HEK293 (cell line): Measurements from ENCODE around the gene KLRC4.

Experiments
- SP2 ChIP-seq: fragments of 450-650 bp; formaldehyde crosslinking; IDR thresholded peaks from 2 replicates; pipeline ENCODE4 v1.5.1; 2016; ENCODE audit warnings: missing biosample characterization, missing genetic modification characterization
- ZNF555 ChIP-seq: fragments of 450-650 bp; formaldehyde crosslinking; conservative IDR thresholded peaks from 2 replicates; pipeline ENCODE4 v1.5.1; 2017; ENCODE audit warnings: missing biosample characterization, mild to moderate bottlenecking, missing genetic modification characterization, inconsistent platforms
- ZNF571 ChIP-seq: fragments of 450-650 bp; formaldehyde crosslinking; IDR thresholded peaks from 2 replicates; pipeline ENCODE4 v1.5.0; 2017; ENCODE audit warnings: missing biosample characterization, missing genetic modification characterization
- TF ChIP-seq, protein P1 (sequence below): fragments of 450-650 bp; formaldehyde crosslinking; IDR thresholded peaks from 2 replicates; pipeline ENCODE4 v1.5.1; 2017; ENCODE audit warnings: missing biosample characterization, missing genetic modification characterization
- TF ChIP-seq, protein P2 (sequence below): fragments of 450-650 bp; formaldehyde crosslinking; IDR thresholded peaks from 2 replicates; pipeline ENCODE4 v1.5.1; 2016; ENCODE audit warnings: missing biosample characterization, missing genetic modification characterization
- TF ChIP-seq, protein P3 (sequence below): fragments of 450-650 bp; formaldehyde crosslinking; conservative IDR thresholded peaks from 2 replicates; pipeline ENCODE4 v1.5.1; 2016; ENCODE audit warnings: low read depth, missing biosample characterization, missing genetic modification characterization

DNA sequence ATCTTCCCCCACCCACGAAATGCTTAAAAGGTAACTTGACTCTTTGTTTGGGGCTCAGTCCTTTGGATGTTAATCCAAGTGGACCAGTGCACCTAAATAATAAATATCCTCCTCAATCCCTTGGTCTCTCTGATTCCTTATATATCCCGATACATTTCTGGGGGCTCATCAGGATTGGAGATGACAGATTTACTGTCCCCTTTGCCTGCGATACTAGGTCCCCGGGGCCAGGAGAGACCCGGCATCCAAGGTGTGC is 46.0 kb downstream of the KLRC4 start:
- TF ChIP-seq ZNF555 (tag by site-specific recombination): no peak
- TF ChIP-seq, protein P1, sequence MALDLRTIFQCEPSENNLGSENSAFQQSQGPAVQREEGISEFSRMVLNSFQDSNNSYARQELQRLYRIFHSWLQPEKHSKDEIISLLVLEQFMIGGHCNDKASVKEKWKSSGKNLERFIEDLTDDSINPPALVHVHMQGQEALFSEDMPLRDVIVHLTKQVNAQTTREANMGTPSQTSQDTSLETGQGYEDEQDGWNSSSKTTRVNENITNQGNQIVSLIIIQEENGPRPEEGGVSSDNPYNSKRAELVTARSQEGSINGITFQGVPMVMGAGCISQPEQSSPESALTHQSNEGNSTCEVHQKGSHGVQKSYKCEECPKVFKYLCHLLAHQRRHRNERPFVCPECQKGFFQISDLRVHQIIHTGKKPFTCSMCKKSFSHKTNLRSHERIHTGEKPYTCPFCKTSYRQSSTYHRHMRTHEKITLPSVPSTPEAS: no peak
- TF ChIP-seq SP2 (tag by site-specific recombination): no peak
- TF ChIP-seq, protein P2, sequence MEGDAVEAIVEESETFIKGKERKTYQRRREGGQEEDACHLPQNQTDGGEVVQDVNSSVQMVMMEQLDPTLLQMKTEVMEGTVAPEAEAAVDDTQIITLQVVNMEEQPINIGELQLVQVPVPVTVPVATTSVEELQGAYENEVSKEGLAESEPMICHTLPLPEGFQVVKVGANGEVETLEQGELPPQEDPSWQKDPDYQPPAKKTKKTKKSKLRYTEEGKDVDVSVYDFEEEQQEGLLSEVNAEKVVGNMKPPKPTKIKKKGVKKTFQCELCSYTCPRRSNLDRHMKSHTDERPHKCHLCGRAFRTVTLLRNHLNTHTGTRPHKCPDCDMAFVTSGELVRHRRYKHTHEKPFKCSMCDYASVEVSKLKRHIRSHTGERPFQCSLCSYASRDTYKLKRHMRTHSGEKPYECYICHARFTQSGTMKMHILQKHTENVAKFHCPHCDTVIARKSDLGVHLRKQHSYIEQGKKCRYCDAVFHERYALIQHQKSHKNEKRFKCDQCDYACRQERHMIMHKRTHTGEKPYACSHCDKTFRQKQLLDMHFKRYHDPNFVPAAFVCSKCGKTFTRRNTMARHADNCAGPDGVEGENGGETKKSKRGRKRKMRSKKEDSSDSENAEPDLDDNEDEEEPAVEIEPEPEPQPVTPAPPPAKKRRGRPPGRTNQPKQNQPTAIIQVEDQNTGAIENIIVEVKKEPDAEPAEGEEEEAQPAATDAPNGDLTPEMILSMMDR: no peak
- TF ChIP-seq ZNF571 (tag by site-specific recombination): no peak
- TF ChIP-seq, protein P3, sequence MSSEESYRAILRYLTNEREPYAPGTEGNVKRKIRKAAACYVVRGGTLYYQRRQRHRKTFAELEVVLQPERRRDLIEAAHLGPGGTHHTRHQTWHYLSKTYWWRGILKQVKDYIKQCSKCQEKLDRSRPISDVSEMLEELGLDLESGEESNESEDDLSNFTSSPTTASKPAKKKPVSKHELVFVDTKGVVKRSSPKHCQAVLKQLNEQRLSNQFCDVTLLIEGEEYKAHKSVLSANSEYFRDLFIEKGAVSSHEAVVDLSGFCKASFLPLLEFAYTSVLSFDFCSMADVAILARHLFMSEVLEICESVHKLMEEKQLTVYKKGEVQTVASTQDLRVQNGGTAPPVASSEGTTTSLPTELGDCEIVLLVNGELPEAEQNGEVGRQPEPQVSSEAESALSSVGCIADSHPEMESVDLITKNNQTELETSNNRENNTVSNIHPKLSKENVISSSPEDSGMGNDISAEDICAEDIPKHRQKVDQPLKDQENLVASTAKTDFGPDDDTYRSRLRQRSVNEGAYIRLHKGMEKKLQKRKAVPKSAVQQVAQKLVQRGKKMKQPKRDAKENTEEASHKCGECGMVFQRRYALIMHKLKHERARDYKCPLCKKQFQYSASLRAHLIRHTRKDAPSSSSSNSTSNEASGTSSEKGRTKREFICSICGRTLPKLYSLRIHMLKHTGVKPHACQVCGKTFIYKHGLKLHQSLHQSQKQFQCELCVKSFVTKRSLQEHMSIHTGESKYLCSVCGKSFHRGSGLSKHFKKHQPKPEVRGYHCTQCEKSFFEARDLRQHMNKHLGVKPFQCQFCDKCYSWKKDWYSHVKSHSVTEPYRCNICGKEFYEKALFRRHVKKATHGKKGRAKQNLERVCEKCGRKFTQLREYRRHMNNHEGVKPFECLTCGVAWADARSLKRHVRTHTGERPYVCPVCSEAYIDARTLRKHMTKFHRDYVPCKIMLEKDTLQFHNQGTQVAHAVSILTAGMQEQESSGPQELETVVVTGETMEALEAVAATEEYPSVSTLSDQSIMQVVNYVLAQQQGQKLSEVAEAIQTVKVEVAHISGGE (tag by site-specific recombination): peak; percentile 64; the same call in 1 of the 2 replicates
